CD4-positive, alpha-beta memory T cell (primary cell): ENCODE measurements around the gene ACTL10. TPM values are rescaled to one million over a fixed set of nuclear protein-coding genes. Genes with fewer than 3 reads are reported as not detected.
A peak's percentile ranks its signal among the peaks of the same experiment; 100 is the strongest.
"Not testable (repeated sequence)": the region's sequence is repeated elsewhere in the genome, so short reads cannot be mapped to it uniquely, and the experiment has no call there.

Experiments
- CTCF ChIA-PET: fragments of 350-600 bp; sonication (Branson Sonifier 250); formaldehyde crosslinking; loops from one replicate; lab custom pipeline; 2021; ENCODE audit warnings: inconsistent platforms; ENCODE audit not compliant: partially characterized antibody; lab: Charles Lee
- POLR2A ChIA-PET: fragments of 350-600 bp; sonication (Branson Sonifier 250); formaldehyde crosslinking; loops from one replicate; lab custom pipeline; 2021; ENCODE audit not compliant: partially characterized antibody; lab: Charles Lee
- DNase-seq, 5 donors: peaks; one replicate each; pipeline versions ENCODE4 v3.0.0 to v3.0.0-alpha.2; 2020 to 2022; ENCODE audit warnings: mixed read lengths in 1 of 5
- H3K27ac ChIP-seq: one replicate; pipeline ENCODE4 v1.7.0; 2013; ENCODE audit warnings: low read depth, low read length
- H3K27me3 ChIP-seq: 2 replicates; pipeline ENCODE4 v1.7.0; 2013; ENCODE audit warnings: mild to moderate bottlenecking, low read length, moderate library complexity; ENCODE audit not compliant: insufficient read depth
- H3K36me3 ChIP-seq: 2 replicates; pipeline ENCODE4 v1.7.0; 2013; ENCODE audit warnings: mild to moderate bottlenecking, low read length, moderate library complexity; ENCODE audit not compliant: insufficient read depth
- H3K4me1 ChIP-seq: 2 replicates; pipeline ENCODE4 v1.7.0; 2013; ENCODE audit warnings: mild to moderate bottlenecking, low read length, moderate library complexity; ENCODE audit not compliant: insufficient read depth
- H3K4me3 ChIP-seq, 2 donors: one replicate each; pipeline ENCODE4 v1.7.0; 2013; ENCODE audit warnings: low read length in 2 of 2, mild to moderate bottlenecking in 1 of 2
- H3K9me3 ChIP-seq, 2 donors: one replicate each; pipeline ENCODE4 v1.7.0; 2013; ENCODE audit warnings: low read length in 2 of 2, control low read depth in 1 of 2; ENCODE audit not compliant: control insufficient read depth in 1 of 2
- H3K27ac Mint-ChIP-seq, 7 donors: one replicate each; pipeline ENCODE4 v1.8.0; 2020 to 2021; ENCODE audit warnings: mixed read lengths in 7 of 7, mild to moderate bottlenecking in 6 of 7, inconsistent platforms in 3 of 7, moderate library complexity in 3 of 7
- H3K27me3 Mint-ChIP-seq, 2 donors: one replicate each; pipeline ENCODE4 v1.8.0; 2020 to 2021; ENCODE audit warnings: mixed read lengths in 2 of 2
- H3K36me3 Mint-ChIP-seq, 2 donors: one replicate each; pipeline ENCODE4 v1.8.0; 2020 to 2021; ENCODE audit warnings: mixed read lengths in 2 of 2, inconsistent platforms in 1 of 2, mild to moderate bottlenecking in 1 of 2
- H3K4me1 Mint-ChIP-seq, 4 donors: one replicate each; pipeline ENCODE4 v1.8.0; 2020 to 2021; ENCODE audit warnings: mixed read lengths in 4 of 4, mild to moderate bottlenecking in 1 of 4
- H3K4me3 Mint-ChIP-seq, 8 donors: one replicate each; pipeline ENCODE4 v1.8.0; 2020 to 2021; ENCODE audit warnings: mixed read lengths in 8 of 8, mild to moderate bottlenecking in 7 of 8, moderate library complexity in 6 of 8, inconsistent platforms in 3 of 8
- H3K9me3 Mint-ChIP-seq, 8 donors: one replicate each; pipeline ENCODE4 v1.8.0; 2020 to 2021; ENCODE audit warnings: mixed read lengths in 8 of 8, mild to moderate bottlenecking in 5 of 8, inconsistent platforms in 3 of 8, moderate library complexity in 1 of 8
- intact Hi-C: fragments of 100-400 bp; cut with micrococcal nuclease; formaldehyde crosslinking; loops from one replicate; pipeline ENCODE4 v1.15.1; 2023
- polyA plus RNA-seq, 2 donors: library from polyadenylated mRNA; unstranded; fragments of 300-500 nt; fragmentation: Illumina TruSeq; gene quantifications; one replicate each; pipeline ENCODE4 v1.2.3, GENCODE V29; 2021
- total RNA-seq, 2 experiments: library from RNA; stranded (reverse); gene quantifications; one replicate each; pipeline ENCODE4 v1.2.3, GENCODE V29; 2021

Gene ACTL10
- total and polyA plus RNA-seq, 4 experiments from 2014 or later = 1.7 to 6.0 (median 5.4) TPM

DNA sequence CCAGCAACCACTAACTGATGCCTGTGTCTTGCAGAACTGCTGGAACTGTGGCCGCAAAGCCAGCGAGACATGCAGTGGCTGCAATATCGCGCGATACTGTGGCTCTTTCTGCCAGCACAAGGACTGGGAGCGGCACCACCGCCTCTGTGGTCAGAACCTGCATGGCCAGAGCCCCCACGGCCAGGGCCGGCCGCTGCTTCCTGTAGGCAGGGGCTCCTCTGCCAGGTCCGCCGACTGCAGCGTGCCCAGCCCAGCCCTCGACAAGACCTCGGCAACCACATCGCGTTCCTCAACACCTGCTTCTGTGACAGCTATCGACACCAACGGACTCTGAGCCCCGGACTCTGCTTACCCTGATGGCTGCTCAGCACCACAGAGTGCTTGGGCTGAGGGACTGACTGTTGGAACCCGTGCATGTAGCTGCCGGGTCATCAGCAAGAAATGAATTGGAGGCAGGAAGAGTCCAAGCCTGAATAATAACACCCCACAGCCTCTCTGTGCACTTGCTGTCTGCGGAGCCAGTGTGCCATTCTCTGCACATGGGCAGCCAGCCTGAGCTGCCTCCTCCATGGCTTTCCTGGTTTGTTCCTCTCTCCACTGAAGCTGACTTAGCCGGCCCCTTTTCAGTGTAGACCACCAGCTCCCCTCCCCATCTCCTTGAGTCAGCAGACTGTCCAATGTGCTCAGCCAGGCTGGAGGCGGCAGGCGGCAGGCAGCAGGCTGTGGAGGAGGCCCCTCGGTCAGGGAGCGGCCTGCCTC is 22.3 kb upstream of the ACTL10 start:
- Mint-ChIP-seq H3K4me1 (peaks cover 6 to 29% (median 8%) of the 10 kb centered on the region in 4 donors), H3K27me3 (no peaks in the 10 kb centered on the region), H3K9me3 (no peaks in the 10 kb centered on the region), H3K27ac (peak overlapping the region in 1 of 7 donors; percentile 6), H3K4me3 (no peak overlapping the region), H3K36me3 (peaks cover 29 to 51% of the 10 kb centered on the region in 2 donors)
- Histone ChIP-seq H3K4me3 (no peak overlapping the region), H3K36me3 (peaks cover 41% of the 10 kb centered on the region), H3K9me3 (no peaks in the 10 kb centered on the region), H3K27me3 (no peaks in the 10 kb centered on the region), H3K4me1 (peaks cover 12% of the 10 kb centered on the region), H3K27ac (no peak overlapping the region)
- CTCF ChIA-PET = no interaction called here
- POLR2A ChIA-PET = no interaction called here
- intact Hi-C loops = no loop called here
- no peak for DNase-seq

DNA sequence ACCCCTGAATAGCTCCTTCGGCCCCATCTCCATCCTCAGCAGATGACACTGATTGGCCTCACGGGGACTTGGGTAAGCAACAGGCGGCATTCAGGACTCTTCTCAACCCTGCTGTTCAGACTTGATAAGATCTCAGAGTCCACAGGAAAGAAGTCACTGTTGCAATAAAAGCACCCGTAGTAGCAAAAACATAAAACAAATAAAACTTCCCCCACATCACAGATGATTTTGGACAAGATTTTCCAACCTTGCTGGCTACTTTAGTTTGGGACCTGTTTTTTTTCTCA is 21.7 kb upstream of the ACTL10 start:
- Mint-ChIP-seq H3K27me3 (no peaks in the 10 kb centered on the region), H3K36me3 (peaks cover 23 to 46% of the 10 kb centered on the region in 2 donors), H3K4me3 (no peak overlapping the region), H3K4me1 (peaks cover 7 to 33% (median 8%) of the 10 kb centered on the region in 4 donors), H3K27ac (no peak overlapping the region), H3K9me3 (no peaks in the 10 kb centered on the region)
- H3K36me3 ChIP-seq = peaks cover 36% of the 10 kb centered on the region
- ChIA-PET POLR2A (no interaction called here), CTCF (no interaction called here)
- H3K4me1 ChIP-seq = peaks cover 12% of the 10 kb centered on the region
- no peaks in the 10 kb centered on the region for H3K27me3 ChIP-seq
- no peak for DNase-seq
- intact Hi-C loops = no loop called here
- no peaks in the 10 kb centered on the region for H3K9me3 ChIP-seq
- H3K27ac ChIP-seq = no peak overlapping the region
- no peak overlapping the region for H3K4me3 ChIP-seq

DNA sequence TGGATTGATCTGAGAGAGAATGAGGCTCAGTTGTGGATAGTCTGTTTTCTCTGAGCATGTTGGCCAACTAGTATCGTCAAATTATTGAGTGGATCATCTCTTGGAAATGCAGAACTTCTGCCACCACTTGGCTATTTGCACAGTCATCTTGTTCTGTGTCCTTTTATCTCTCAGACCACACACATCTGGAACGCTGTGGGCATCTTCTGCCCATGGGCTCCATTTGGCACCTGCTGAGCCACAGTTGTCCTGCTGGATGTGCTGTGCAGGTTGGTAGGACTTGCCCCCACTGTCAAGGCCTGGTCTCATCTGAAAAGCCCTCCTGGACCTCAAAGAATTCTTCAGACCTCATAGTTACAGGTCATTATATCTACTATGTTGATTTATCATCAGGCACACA is 21.3 kb upstream of the ACTL10 start:
- Histone ChIP-seq H3K4me3 (no peak overlapping the region), H3K9me3 (no peaks in the 10 kb centered on the region), H3K27me3 (no peaks in the 10 kb centered on the region), H3K27ac (no peak overlapping the region), H3K4me1 (peaks cover 12% of the 10 kb centered on the region), H3K36me3 (peaks cover 32% of the 10 kb centered on the region)
- H3K36me3 Mint-ChIP-seq = peaks cover 20 to 42% of the 10 kb centered on the region in 2 donors
- H3K27ac Mint-ChIP-seq = peak overlapping the region in 4 of 7 donors; percentile 24 to 62 (median 40)
- no peaks in the 10 kb centered on the region for H3K27me3 Mint-ChIP-seq
- H3K4me3 Mint-ChIP-seq = no peak overlapping the region
- DNase-seq = no peak
- H3K9me3 Mint-ChIP-seq = no peaks in the 10 kb centered on the region
- peaks cover 7 to 33% (median 8%) of the 10 kb centered on the region in 4 donors for H3K4me1 Mint-ChIP-seq
- intact Hi-C loops = no loop called here
- ChIA-PET POLR2A (no interaction called here), CTCF (no interaction called here)

DNA sequence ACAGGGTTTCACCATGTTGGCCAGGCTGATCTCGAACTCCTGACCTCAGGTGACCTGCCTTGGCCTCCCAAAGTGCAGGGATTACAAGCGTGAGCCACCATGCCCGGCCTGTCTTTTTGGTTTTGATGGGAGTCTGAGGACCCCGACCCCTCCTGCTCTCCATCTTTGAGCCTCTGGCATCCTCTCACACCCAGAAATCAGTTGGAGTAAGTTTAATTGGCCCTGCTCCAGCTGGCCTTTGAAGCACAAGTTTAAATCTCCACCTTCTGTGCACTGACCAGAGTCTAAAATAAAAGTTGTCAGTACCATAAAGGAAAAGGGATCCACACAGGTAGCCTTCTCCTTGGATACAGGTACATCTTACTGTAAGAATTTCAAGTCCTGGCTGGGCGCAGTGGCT is 20.6 kb upstream of the ACTL10 start:
- no peaks in the 10 kb centered on the region for H3K27me3 ChIP-seq
- H3K27ac ChIP-seq = no peak overlapping the region
- intact Hi-C loops = no loop called here
- Mint-ChIP-seq H3K27me3 (no peaks in the 10 kb centered on the region), H3K36me3 (peaks cover 15 to 36% of the 10 kb centered on the region in 2 donors), H3K27ac (peak overlapping the region in 1 of 7 donors; percentile 36), H3K9me3 (no peaks in the 10 kb centered on the region), H3K4me3 (no peak overlapping the region), H3K4me1 (peaks cover 7 to 34% (median 8%) of the 10 kb centered on the region in 4 donors)
- CTCF ChIA-PET = no interaction called here
- H3K36me3 ChIP-seq = peaks cover 30% of the 10 kb centered on the region
- no peaks in the 10 kb centered on the region for H3K9me3 ChIP-seq
- DNase-seq = no peak
- H3K4me3 ChIP-seq = no peak overlapping the region
- peaks cover 12% of the 10 kb centered on the region for H3K4me1 ChIP-seq
- POLR2A ChIA-PET = no interaction called here

DNA sequence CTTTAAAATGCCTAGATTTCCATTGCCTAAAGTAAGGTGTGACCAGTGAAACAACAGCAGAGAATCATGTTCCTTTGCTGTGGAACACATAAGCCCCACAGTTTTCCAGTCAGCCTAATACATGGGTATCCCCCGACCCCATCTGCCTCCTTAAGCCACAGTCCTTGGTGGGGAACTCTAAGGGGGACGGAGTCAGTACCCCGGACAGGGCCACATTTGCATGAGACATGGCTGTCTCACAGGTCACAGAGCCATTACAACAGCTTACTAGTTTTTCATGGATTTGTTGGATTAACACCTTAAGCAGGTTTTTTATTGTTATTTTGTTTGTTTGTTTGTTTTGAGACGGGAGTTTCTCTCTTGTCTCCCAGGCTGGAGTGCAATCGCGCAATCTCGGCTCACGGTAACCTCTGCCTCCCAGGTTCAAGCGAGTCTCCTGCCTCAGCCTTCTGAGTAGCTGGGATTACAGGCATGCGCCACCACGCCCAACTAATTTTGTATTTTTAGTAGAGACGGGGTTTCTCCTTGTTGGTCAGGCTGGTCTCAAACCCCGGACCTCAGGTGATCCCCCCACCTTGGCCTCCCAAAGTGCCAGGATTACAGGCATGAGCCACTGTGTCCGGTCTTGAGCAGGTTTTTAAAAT is 19.7 kb upstream of the ACTL10 start:
- POLR2A ChIA-PET = interaction anchor here (1.7 to 1.8 kb wide), 2 partner anchors 16 to 157 kb away, joined by 4 read pairs; partner anchors contain the start of gene CBFA2T2
- DNase-seq, H3K9me3 Mint-ChIP-seq, H3K4me3 Mint-ChIP-seq, H3K27me3 ChIP-seq, H3K27me3 Mint-ChIP-seq, H3K9me3 ChIP-seq, H3K27ac ChIP-seq, H3K4me3 ChIP-seq, intact Hi-C loops: not testable (repeated sequence)
- CTCF ChIA-PET = interaction anchor here (0.6 to 2.6 kb wide), 2 partner anchors 21 to 555 kb away, joined by 3 to 9 read pairs; no protein-coding TSS in a partner anchor
- Mint-ChIP-seq H3K36me3 (peaks cover 12 to 31% of the 10 kb centered on the region in 2 donors), H3K4me1 (peaks cover 9 to 39% (median 9%) of the 10 kb centered on the region in 4 donors), H3K27ac (peak overlapping the region in 3 of 7 donors; percentile 28 to 94 (median 31))
- peaks cover 24% of the 10 kb centered on the region for H3K36me3 ChIP-seq
- H3K4me1 ChIP-seq = peaks cover 12% of the 10 kb centered on the region

DNA sequence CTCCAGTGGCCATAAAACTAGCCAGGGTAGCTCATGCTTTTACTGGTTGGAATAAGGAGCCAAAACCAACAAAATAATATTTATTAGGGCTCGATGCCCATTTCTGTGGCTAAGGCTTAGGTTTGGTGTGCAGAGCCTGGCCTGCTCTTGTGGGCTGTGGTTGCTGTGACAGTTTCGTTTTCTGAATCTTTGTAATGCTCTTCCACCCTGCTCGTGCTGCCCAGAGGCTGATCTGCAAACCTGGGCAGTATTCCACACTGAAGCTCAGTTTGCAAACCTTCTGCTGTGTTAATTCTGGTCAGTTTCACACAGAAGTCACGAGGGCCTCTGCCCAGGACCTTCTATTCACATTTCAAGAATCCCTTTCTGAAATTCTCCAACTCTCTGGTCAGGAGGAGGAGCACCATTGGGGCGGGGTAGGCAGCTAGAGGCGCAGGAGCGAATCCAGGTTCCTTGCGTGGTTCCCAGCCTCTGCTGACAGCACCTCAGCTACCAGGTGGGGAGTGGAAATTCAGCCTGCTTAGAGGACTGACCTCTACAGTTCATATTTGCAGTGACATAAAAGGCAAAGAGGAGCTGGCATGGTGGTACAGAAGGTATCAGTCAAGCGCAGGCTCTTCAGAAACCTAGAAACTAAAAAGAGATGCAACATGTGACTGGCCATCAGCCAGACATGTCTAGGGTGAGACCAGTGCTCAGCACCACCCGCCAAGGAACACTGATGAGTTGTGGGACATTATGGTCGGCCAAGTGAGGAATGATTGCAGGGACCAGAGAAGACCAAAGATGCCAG is 18.9 kb upstream of the ACTL10 start:
- H3K36me3 ChIP-seq = peaks cover 22% of the 10 kb centered on the region
- Mint-ChIP-seq H3K27ac (peak overlapping the region in 6 of 7 donors; percentile 25 to 94 (median 68)), H3K36me3 (peaks cover 11 to 27% of the 10 kb centered on the region in 2 donors), H3K4me1 (peaks cover 9 to 39% (median 10%) of the 10 kb centered on the region in 4 donors), H3K9me3 (no peaks in the 10 kb centered on the region), H3K4me3 (peak overlapping the region in 5 of 8 donors; percentile 15 to 59 (median 52)), H3K27me3 (no peaks in the 10 kb centered on the region)
- CTCF ChIA-PET = interaction anchor here (0.6 to 2.6 kb wide), 3 partner anchors 15 to 554 kb away, joined by 3 to 9 read pairs (median 3); no protein-coding TSS in a partner anchor
- H3K4me3 ChIP-seq = no peak overlapping the region
- POLR2A ChIA-PET = interaction anchor here (1.7 to 1.8 kb wide), 2 partner anchors 15 to 158 kb away, joined by 4 read pairs; partner anchors contain the start of gene CBFA2T2
- intact Hi-C loops = no loop called here
- H3K27ac ChIP-seq = no peak overlapping the region
- no peaks in the 10 kb centered on the region for H3K9me3 ChIP-seq
- DNase-seq = no peak
- peaks cover 12% of the 10 kb centered on the region for H3K4me1 ChIP-seq
- no peaks in the 10 kb centered on the region for H3K27me3 ChIP-seq
